B cell (primary cell): Measurements from ENCODE around the gene PCDHGA11. TPM values are rescaled to one million over a fixed set of nuclear protein-coding genes. Genes with fewer than 3 reads are reported as not detected.

Experiments used
- ATAC-seq: fragments of 200-7000 bp; cut with Tn5 transposase; one replicate; pipeline ENCODE4 v1.10.0; 2021; ENCODE audit warnings: low read depth, mild to moderate bottlenecking, moderate number of reproducible peaks, moderate library complexity
- CTCF ChIA-PET: fragments of 350-600 bp; sonication (Branson Sonifier 250); formaldehyde crosslinking; loops from one replicate; lab custom pipeline; 2021; ENCODE audit warnings: antibody characterized with exemption, inconsistent platforms; lab: Charles Lee
- POLR2A ChIA-PET: fragments of 350-600 bp; sonication (Branson Sonifier 250); formaldehyde crosslinking; loops from one replicate; lab custom pipeline; 2021; ENCODE audit warnings: antibody characterized with exemption; lab: Charles Lee
- DNase-seq: peaks from one replicate; pipeline ENCODE4 v3.0.0; 2013
- H2AFZ ChIP-seq: 2 replicates; pipeline ENCODE4 v1.6.1; 2012; ENCODE audit warnings: mild to moderate bottlenecking, low read depth, low read length; ENCODE audit not compliant: insufficient read depth, poor library complexity, severe bottlenecking
- H3K27ac ChIP-seq, 2 donors: 1 replicate in 1 of 2; 2 replicates in 1 of 2; pipeline ENCODE4 v1.5.1; 2012 to 2013; ENCODE audit warnings: low read length in 2 of 2, mild to moderate bottlenecking in 2 of 2, moderate library complexity in 1 of 2
- H3K27me3 ChIP-seq, 4 experiments: fragments of 200-600 bp in 1 of 4; sonication (generic) in 1 of 4; replicated peaks in 1 of 4; 1 replicate in 2 of 4; 2 replicates in 2 of 4; pipeline versions ENCODE4 v1.6.1 to v1.7.0; 2013 to 2016; ENCODE audit warnings: low read length in 3 of 4, mild to moderate bottlenecking in 2 of 4, mixed read lengths in 1 of 4, moderate library complexity in 1 of 4; ENCODE audit not compliant: insufficient read depth in 4 of 4, control insufficient read depth in 3 of 4; ENCODE audit errors: control extremely low read depth in 1 of 4
- H3K36me3 ChIP-seq, 2 experiments: replicated peaks in 1 of 2; 1 replicate in 1 of 2; 2 replicates in 1 of 2; pipeline versions ENCODE4 v1.6.1 to v1.7.1; 2013; ENCODE audit warnings: low read length in 1 of 2; ENCODE audit not compliant: insufficient read depth in 2 of 2, control insufficient read depth in 1 of 2; ENCODE audit errors: control extremely low read depth in 1 of 2, extremely low read depth in 1 of 2
- H3K4me1 ChIP-seq, 2 donors: fragments of 200-600 bp in 1 of 2; sonication (generic) in 1 of 2; 1 replicate in 1 of 2; 2 replicates in 1 of 2; pipeline versions ENCODE4 v1.5.1 to v1.6.1; 2013 to 2017; ENCODE audit warnings: low read length in 2 of 2; ENCODE audit not compliant: control insufficient read depth in 2 of 2, insufficient read depth in 2 of 2
- H3K4me2 ChIP-seq: replicated peaks from 2 replicates; pipeline ENCODE3; 2012; ENCODE audit warnings: mild to moderate bottlenecking, low read depth, low read length; ENCODE audit not compliant: poor library complexity, severe bottlenecking
- H3K4me3 ChIP-seq, 5 experiments: fragments of 200-600 bp in 1 of 5; sonication (generic) in 1 of 5; 1 replicate in 3 of 5; 2 replicates in 2 of 5; pipeline versions ENCODE4 v1.5.1 to v1.7.0; 2011 to 2016; ENCODE audit warnings: low read length in 4 of 5, mild to moderate bottlenecking in 4 of 5, low read depth in 2 of 5, control low read depth in 1 of 5, moderate library complexity in 1 of 5; ENCODE audit not compliant: insufficient read depth in 1 of 5; ENCODE audit errors: control extremely low read depth in 1 of 5, extremely low read depth in 1 of 5
- H3K79me2 ChIP-seq: fragments of 200-600 bp; sonication (generic); one replicate; pipeline ENCODE4 v1.6.0; 2016; ENCODE audit warnings: low read length; ENCODE audit not compliant: control insufficient read depth, insufficient read depth
- H3K9ac ChIP-seq: fragments of 200-600 bp; sonication (generic); 2 replicates; pipeline ENCODE4 v1.6.1; 2017; ENCODE audit warnings: mild to moderate bottlenecking, low read length, moderate library complexity
- H3K9me3 ChIP-seq, 3 donors: one replicate each; pipeline versions ENCODE4 v1.6.1 to v1.7.1; 2013; ENCODE audit warnings: low read length in 2 of 3; ENCODE audit not compliant: control insufficient read depth in 2 of 3, insufficient read depth in 1 of 3; ENCODE audit errors: control extremely low read depth in 1 of 3
- H4K20me1 ChIP-seq: 2 replicates; pipeline ENCODE4 v1.6.0; 2012; ENCODE audit warnings: mild to moderate bottlenecking, low read length; ENCODE audit not compliant: insufficient read depth, control insufficient read depth, poor library complexity, severe bottlenecking
- H3K27ac Mint-ChIP-seq: one replicate; pipeline ENCODE4 v1.8.0; 2021; ENCODE audit warnings: mixed read lengths
- H3K27me3 Mint-ChIP-seq: one replicate; pipeline ENCODE4 v1.8.0; 2021; ENCODE audit warnings: mixed read lengths
- H3K4me1 Mint-ChIP-seq: one replicate; pipeline ENCODE4 v1.8.0; 2021; ENCODE audit warnings: mixed read lengths
- H3K4me3 Mint-ChIP-seq: one replicate; pipeline ENCODE4 v1.8.0; 2021; ENCODE audit warnings: mixed read lengths
- H3K9me3 Mint-ChIP-seq: one replicate; pipeline ENCODE4 v1.8.0; 2022; ENCODE audit warnings: mixed read lengths; ENCODE audit not compliant: insufficient read depth
- CTCF ChIP-seq: fragments of 200-600 bp; IDR thresholded peaks from one replicate; pipeline ENCODE4 v1.8.0; 2022; ENCODE audit warnings: antibody characterized with exemption, mild to moderate bottlenecking
- EZH2 ChIP-seq: IDR thresholded peaks from 2 replicates; pipeline ENCODE4 v1.6.1; 2012; ENCODE audit warnings: borderline replicate concordance, low read depth, mild to moderate bottlenecking, moderate library complexity, low read length; ENCODE audit not compliant: insufficient read depth, poor library complexity, severe bottlenecking
- WGBS: methylation state at CpG from one replicate; pipeline ENCODE4 v1.1.5; 2013; ENCODE audit warnings: missing lambda C conversion rate; ENCODE audit not compliant: insufficient coverage; 5-methylcytosine and 5-hydroxymethylcytosine counted together
- intact Hi-C: fragments of 100-400 bp; cut with micrococcal nuclease; formaldehyde crosslinking; loops from one replicate; pipeline ENCODE4 v1.10.0; 2022
- polyA minus RNA-seq: library from RNA; depleted of rRNA, polyadenylated mRNA; stranded (reverse); fragments of >200 nt; gene quantifications from 2 replicates; pipeline ENCODE4 v1.2.3, GENCODE V29; 2012
- polyA plus RNA-seq: library from polyadenylated mRNA; depleted of rRNA; stranded (reverse); fragments of >200 nt; gene quantifications from 2 replicates; pipeline ENCODE4 v1.2.3, GENCODE V29; 2012
- total RNA-seq, 2 donors: library from RNA; stranded (reverse); fragments of 120-200 nt in 1 of 2; gene quantifications; 1 replicate in 1 of 2; 2 replicates in 1 of 2; pipeline versions ENCODE4 v1.2.3 to v1.2.4, GENCODE V29; 2013 to 2022

PCDHGA11 gene
- total RNA-seq (1.5 and 1.8 TPM in 2 replicates), polyA plus RNA-seq (0.15 TPM in 1 of 2 replicates, not detected in the other), polyA minus RNA-seq (0.26 and 0.43 TPM in 2 replicates)
- total RNA-seq (2013), result 0.28 TPM

DNA sequence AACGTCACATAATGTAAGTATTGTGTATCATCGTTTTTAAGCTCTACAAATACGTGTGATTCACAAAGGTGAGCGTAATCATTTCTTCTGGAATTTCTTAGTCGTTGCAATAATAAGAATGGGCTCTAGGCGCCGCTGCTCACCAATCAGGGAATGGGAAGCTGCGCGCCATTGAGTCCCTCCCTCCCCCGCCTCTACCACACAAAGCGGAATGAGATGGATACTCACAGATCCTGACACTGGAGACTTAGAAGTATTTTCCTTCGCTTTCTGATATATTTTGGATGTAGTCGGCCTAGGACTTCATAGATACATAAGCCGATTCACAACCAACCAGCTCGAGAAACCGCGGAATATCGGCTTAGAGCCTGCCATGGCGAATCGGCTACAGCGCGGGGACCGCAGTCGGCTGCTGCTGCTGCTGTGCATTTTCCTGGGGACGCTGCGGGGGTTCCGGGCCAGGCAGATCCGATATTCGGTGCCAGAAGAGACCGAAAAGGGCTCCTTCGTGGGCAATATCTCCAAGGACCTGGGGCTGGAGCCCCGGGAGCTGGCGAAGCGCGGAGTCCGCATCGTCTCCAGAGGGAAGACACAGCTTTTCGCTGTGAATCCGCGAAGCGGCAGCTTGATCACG lies at the start of gene PCDHGA11:
Gene PCDHGA11, plus strand, starts transcription at position 197 of the 634 bp plus-strand sequence. Its CDS starts 177 bp downstream, at position 374.
- Histone ChIP-seq H3K4me2 (peak within 1 kb of the TSS; percentile 47), H3K4me1 (peaks cover 10 to 12% of the 10 kb centered on the region in 2 donors), H3K79me2 (no peaks in the 10 kb centered on the region), H3K4me3 (peak within 1 kb of the TSS; percentile 24 to 53 (median 52)), H3K36me3 (no peaks in the 10 kb centered on the region), H3K9me3 (peaks cover 2 to 56% (median 52%) of the 10 kb centered on the region in 3 donors), H4K20me1 (no peaks in the 10 kb centered on the region), H2AFZ (peak within 1 kb of the TSS; percentile 17), H3K27ac (no peak within 1 kb of the TSS), H3K9ac (peak within 1 kb of the TSS; percentile 35), H3K27me3 (peaks cover 2 to 71% (median 58%) of the 10 kb centered on the region in 4 experiments)
- ATAC-seq, result peak; percentile 68
- DNase-seq, result peak; percentile 68
- intact Hi-C loops, result no loop called here
- peak within 1 kb of the TSS; percentile 87 for H3K4me3 Mint-ChIP-seq
- H3K9me3 Mint-ChIP-seq, result peaks cover 7% of the 10 kb centered on the region
- peaks cover 57% of the 10 kb centered on the region for H3K27me3 Mint-ChIP-seq
- 8% methylated on average over 29 of the region's 42 CpGs for WGBS
- H3K27ac Mint-ChIP-seq, result peak within 1 kb of the TSS; percentile 48
- peaks cover 15% of the 10 kb centered on the region for H3K4me1 Mint-ChIP-seq
- ChIA-PET CTCF (interaction anchor here (0.6 to 3.4 kb wide), 24 partner anchors 8 to 306 kb away, joined by 3 to 32 read pairs (median 5); partner anchors contain the start of genes PCDHB8, PCDHGA10, PCDHGA12 and PCDHGB3), POLR2A (interaction anchor here (0.6 kb wide), 1 partner anchor 82 kb away, joined by 4 read pairs; no protein-coding TSS in a partner anchor)
- peak; percentile 72 for TF ChIP-seq CTCF
- TF ChIP-seq EZH2, result no peak
